GM12878 (cell line): ENCODE results near the gene SUSD2. TPM values are rescaled to one million over a fixed set of nuclear protein-coding genes. Genes with fewer than 3 reads are reported as not detected.

Experiments used
- ATAC-seq: fragments of 200-7000 bp; cut with Tn5 transposase; 3 replicates; pipeline ENCODE4 v1.9.1; 2020; ENCODE audit warnings: mild to moderate bottlenecking, moderate library complexity
- BruUV-seq: library from RNA; stranded (reverse); fragments of 400-500 nt; replicated peaks from 2 replicates; lab custom pipeline; 2021; lab: Mats Ljungman, UMichigan
- CTCF ChIA-PET: fragments of 300-600 bp; sonication (Branson Sonifier 250); formaldehyde crosslinking; extraction: SDS; loops from one replicate; lab custom pipeline; 2021; ENCODE audit warnings: inconsistent platforms; lab: Yijun Ruan, JAX
- POLR2A ChIA-PET: fragments of 350-600 bp; formaldehyde crosslinking; extraction: SDS; loops from one replicate; lab custom pipeline; 2021; ENCODE audit warnings: inconsistent platforms; lab: Charles Lee
- RAD21 ChIA-PET: fragments of 300-600 bp; sonication (Branson Sonifier 250); formaldehyde crosslinking; loops from one replicate; lab custom pipeline; 2023; ENCODE audit warnings: antibody characterized with exemption; ENCODE audit not compliant: unreplicated experiment; lab: Charles Lee
- SMC1A ChIA-PET: fragments of 300-600 bp; sonication (Branson Sonifier 250); formaldehyde crosslinking; loops from one replicate; lab custom pipeline; 2023; ENCODE audit not compliant: unreplicated experiment, uncharacterized antibody; lab: Charles Lee
- DNase-seq: peaks from one replicate; pipeline ENCODE4 v3.0.0-alpha.2; 2011; ENCODE audit warnings: low read depth, low spot score
- FAIRE-seq: peaks from 3 replicates; lab custom pipeline; 2011; peaks lifted over from hg19 to GRCh38; lab: Jason Lieb, UNC
- H2AFZ ChIP-seq: 2 replicates; pipeline ENCODE4 v1.6.0; 2011; ENCODE audit warnings: low read depth, low read length, control low read depth; ENCODE audit not compliant: control insufficient read depth
- H3K27ac ChIP-seq: 2 replicates; pipeline ENCODE4 v1.5.1; 2011; ENCODE audit warnings: control low read depth; ENCODE audit not compliant: control insufficient read depth, insufficient read depth
- H3K27me3 ChIP-seq, 2 experiments: replicated peaks in 1 of 2; 2 replicates each; pipeline versions ENCODE4 v1.6.0 to v1.6.1; 2011; ENCODE audit warnings: low read length in 1 of 2; ENCODE audit not compliant: control insufficient read depth in 2 of 2, insufficient read depth in 2 of 2
- H3K36me3 ChIP-seq, 2 experiments: 2 replicates each; pipeline ENCODE4 v1.5.1; 2011; ENCODE audit warnings: low read length in 1 of 2; ENCODE audit not compliant: control insufficient read depth in 2 of 2, insufficient read depth in 2 of 2
- H3K4me1 ChIP-seq: 2 replicates; pipeline ENCODE4 v1.6.1; 2011; ENCODE audit warnings: mild to moderate bottlenecking, low read length, moderate library complexity, mixed read lengths; ENCODE audit not compliant: control insufficient read depth, insufficient read depth
- H3K4me2 ChIP-seq: 2 replicates; pipeline ENCODE4 v1.6.0; 2011; ENCODE audit warnings: control low read depth; ENCODE audit not compliant: control insufficient read depth, insufficient read depth
- H3K4me3 ChIP-seq: fragments of 200-600 bp; sonication (generic); 2 replicates; pipeline ENCODE4 v1.5.1; 2016
- H3K79me2 ChIP-seq: 2 replicates; pipeline ENCODE4 v1.6.0; 2011; ENCODE audit warnings: low read length; ENCODE audit not compliant: control insufficient read depth, insufficient read depth
- H3K9ac ChIP-seq: 2 replicates; pipeline ENCODE4 v1.8.0; 2011; ENCODE audit warnings: low read length, control low read depth, mixed read lengths; ENCODE audit not compliant: control insufficient read depth, insufficient read depth
- H3K9me3 ChIP-seq: replicated peaks from 3 replicates; pipeline ENCODE4 v1.5.1; 2011; ENCODE audit warnings: mild to moderate bottlenecking, low read length; ENCODE audit not compliant: control insufficient read depth, insufficient read depth
- H4K20me1 ChIP-seq: 2 replicates; pipeline ENCODE4 v1.6.0; 2011; ENCODE audit not compliant: control insufficient read depth, insufficient read depth
- BRCA1 ChIP-seq: IDR thresholded peaks from 2 replicates; pipeline ENCODE4 v1.6.1; 2011; ENCODE audit warnings: low read depth, low read length, improper control_type of control experiment
- CEBPB ChIP-seq, 2 experiments: fragments of 150-350 bp in 1 of 2; IDR thresholded peaks; 2 replicates each; pipeline ENCODE4 v1.6.1; 2012 to 2014; ENCODE audit warnings: low read depth in 2 of 2, low read length in 2 of 2, borderline replicate concordance in 1 of 2, inconsistent platforms in 1 of 2
- MXI1 ChIP-seq: fragments of 150-350 bp; IDR thresholded peaks from 2 replicates; pipeline ENCODE4 v1.6.1; 2011; ENCODE audit warnings: low read depth, mild to moderate bottlenecking, inconsistent platforms, low read length, improper control_type of control experiment
- MYC ChIP-seq: IDR thresholded peaks from 2 replicates; pipeline ENCODE4 v1.6.1; 2011; ENCODE audit warnings: mild to moderate bottlenecking, low read length, moderate library complexity, inconsistent platforms; ENCODE audit not compliant: insufficient read depth, insufficient replicate concordance, insufficient read length, severe bottlenecking
- NFYA ChIP-seq: IDR thresholded peaks from 2 replicates; pipeline ENCODE4 v1.6.1; 2011; ENCODE audit warnings: low read depth, mild to moderate bottlenecking, low read length, improper control_type of control experiment, borderline replicate concordance
- NKRF ChIP-seq: fragments of 450-650 bp; conservative IDR thresholded peaks from 2 replicates; pipeline ENCODE4 v1.6.1; 2017; ENCODE audit warnings: mild to moderate bottlenecking, moderate library complexity
- PAX8 ChIP-seq: fragments of 450-650 bp; IDR thresholded peaks from 2 replicates; pipeline ENCODE4 v1.6.1; 2017; ENCODE audit warnings: mild to moderate bottlenecking, moderate library complexity
- RAD21 ChIP-seq: IDR thresholded peaks from 2 replicates; pipeline ENCODE4 v1.6.1; 2011; ENCODE audit warnings: mild to moderate bottlenecking, low read depth, low read length, moderate library complexity; ENCODE audit not compliant: insufficient read depth
- RAD51 ChIP-seq: fragments of 450-650 bp; IDR thresholded peaks from 2 replicates; pipeline ENCODE4 v1.6.1; 2016; ENCODE audit warnings: moderate library complexity, mild to moderate bottlenecking, inconsistent platforms
- RELA ChIP-seq: fragments of 450-650 bp; IDR thresholded peaks from 2 replicates; pipeline ENCODE4 v1.8.0; 2014; ENCODE audit warnings: borderline replicate concordance; ENCODE audit not compliant: partially characterized antibody
- whole genome bisulfite sequencing: methylation state at CpG from one replicate; pipeline ENCODE4 v1.1.6; 2016; ENCODE audit warnings: low lambda C conversion rate; ENCODE audit not compliant: insufficient replicate concordance, insufficient coverage; ENCODE audit errors: missing lambda C conversion rate; 5-methylcytosine and 5-hydroxymethylcytosine counted together
- in situ Hi-C: fragments of 300-500 bp; cut with MboI; formaldehyde crosslinking; loops from 9 replicates; pipeline ENCODE4 v1.14.3; 2018; ENCODE audit warnings: mixed read lengths
- intact Hi-C: fragments of 100-400 bp; cut with micrococcal nuclease; formaldehyde crosslinking; loops from one replicate; pipeline ENCODE4 v1.14.2; 2022; ENCODE audit not compliant: unreplicated experiment
- polyA plus RNA-seq, 11 experiments: library from polyadenylated mRNA; depleted of rRNA in 4 of 11; unstranded in 6 of 11; stranded (reverse) in 5 of 11; fragments of >200 nt; fragmentation: Nextera tagmentation in 4 of 11; fragmentation: Illumina TruSeq in 1 of 11; extraction: Ambion mirVana in 4 of 11; extraction: Trizol in 1 of 11; gene quantifications; 1 replicate in 1 of 11; 2 replicates in 10 of 11; pipeline versions ENCODE4 v1.2.1 to v1.2.3, GENCODE V29; 2011 to 2016; ENCODE audit warnings: inconsistent platforms in 2 of 11, missing spikeins in 2 of 11, low read depth in 1 of 11
- total RNA-seq, 4 experiments: library from RNA; depleted of rRNA in 3 of 4; stranded (reverse); fragments of >200 nt in 3 of 4; fragmentation: Illumina TruSeq in 1 of 4; extraction: Trizol in 1 of 4; gene quantifications; 2 replicates each; pipeline versions ENCODE4 v1.2.1 to v1.2.3, GENCODE V29; 2013 to 2021

Gene SUSD2
- total and polyA plus RNA-seq, 10 of the 15 experiments (the other 5 are each of a cell fraction or from before 2014, with no cell fraction given), result 0.04 to 0.31 (median 0.11) TPM; not detected in 5

- ChIA-PET CTCF (interaction anchor here (1.4 kb wide), 1 partner anchor 8 kb away, joined by 5 read pairs; no protein-coding TSS in a partner anchor), POLR2A (no interaction called here), SMC1A (interaction anchor here (0.9 kb wide), 1 partner anchor 10 kb away, joined by 3 read pairs; no protein-coding TSS in a partner anchor), RAD21 (no interaction called here)
- H4K20me1 ChIP-seq, result no peaks in the 10 kb centered on the region
- TF ChIP-seq RELA, result no peak
- no peak for TF ChIP-seq RAD51
- TF ChIP-seq PAX8, result no peak
- TF ChIP-seq BRCA1, result no peak
- no peak for TF ChIP-seq NKRF
- TF ChIP-seq MXI1, result no peak
- TF ChIP-seq MYC, result no peak
- no peak for TF ChIP-seq RAD21
- no peak for TF ChIP-seq CEBPB (IDR thresholded peaks at IDR 0.05; ENCODE audit: borderline replicate concordance in 1 of 2, low read depth in 2 of 2, low read length in 2 of 2)
- no peak for TF ChIP-seq NFYA
- no peak overlapping the region for H3K9ac ChIP-seq
- H3K27ac ChIP-seq, result no peak overlapping the region
- H3K79me2 ChIP-seq, result no peaks in the 10 kb centered on the region
- no peaks in the 10 kb centered on the region for H3K27me3 ChIP-seq
- DNase-seq (no peak), ATAC-seq (no peak), FAIRE-seq (no peak)
- intact Hi-C loops, result no loop called here
- in situ Hi-C loops, result no loop called here
- peaks cover 8% of the 10 kb centered on the region for H3K4me1 ChIP-seq
- peaks cover 18 to 26% of the 10 kb centered on the region in 2 experiments for H3K36me3 ChIP-seq
- no peaks in the 10 kb centered on the region for H3K9me3 ChIP-seq
- H2AFZ ChIP-seq, result no peak overlapping the region
- BruUV-seq, result no TSS peak
- WGBS, result 96% methylated on average over 6 of the region's 6 CpGs
- no peak overlapping the region for H3K4me3 ChIP-seq
- H3K4me2 ChIP-seq, result no peak overlapping the region
These were observed 16.3 kb upstream of the SUSD2 start for GRCh38 chr22:24164940-24165339.
